GM12878 (cell line): Measurements from ENCODE around the gene DAAM2. TPM values are rescaled to one million over a fixed set of nuclear protein-coding genes. Genes with fewer than 3 reads are reported as not detected.

Experiments used
- ATAC-seq: fragments of 200-7000 bp; cut with Tn5 transposase; 3 replicates; pipeline ENCODE4 v1.9.1; 2020; ENCODE audit warnings: mild to moderate bottlenecking, moderate library complexity
- BruUV-seq: library from RNA; stranded (reverse); fragments of 400-500 nt; replicated peaks from 2 replicates; lab custom pipeline; 2021; lab: Mats Ljungman, UMichigan
- CTCF ChIA-PET: fragments of 300-600 bp; sonication (Branson Sonifier 250); formaldehyde crosslinking; extraction: SDS; loops from one replicate; lab custom pipeline; 2021; ENCODE audit warnings: inconsistent platforms; lab: Yijun Ruan, JAX
- POLR2A ChIA-PET: fragments of 350-600 bp; formaldehyde crosslinking; extraction: SDS; loops from one replicate; lab custom pipeline; 2021; ENCODE audit warnings: inconsistent platforms; lab: Charles Lee
- RAD21 ChIA-PET: fragments of 300-600 bp; sonication (Branson Sonifier 250); formaldehyde crosslinking; loops from one replicate; lab custom pipeline; 2023; ENCODE audit warnings: antibody characterized with exemption; ENCODE audit not compliant: unreplicated experiment; lab: Charles Lee
- SMC1A ChIA-PET: fragments of 300-600 bp; sonication (Branson Sonifier 250); formaldehyde crosslinking; loops from one replicate; lab custom pipeline; 2023; ENCODE audit not compliant: unreplicated experiment, uncharacterized antibody; lab: Charles Lee
- DNase-seq: peaks from one replicate; pipeline ENCODE4 v3.0.0-alpha.2; 2011; ENCODE audit warnings: low read depth, low spot score
- FAIRE-seq: peaks from 3 replicates; lab custom pipeline; 2011; peaks lifted over from hg19 to GRCh38; lab: Jason Lieb, UNC
- H2AFZ ChIP-seq: 2 replicates; pipeline ENCODE4 v1.6.0; 2011; ENCODE audit warnings: low read depth, low read length, control low read depth; ENCODE audit not compliant: control insufficient read depth
- H3K27ac ChIP-seq: 2 replicates; pipeline ENCODE4 v1.5.1; 2011; ENCODE audit warnings: control low read depth; ENCODE audit not compliant: control insufficient read depth, insufficient read depth
- H3K27me3 ChIP-seq, 2 experiments: replicated peaks in 1 of 2; 2 replicates each; pipeline versions ENCODE4 v1.6.0 to v1.6.1; 2011; ENCODE audit warnings: low read length in 1 of 2; ENCODE audit not compliant: control insufficient read depth in 2 of 2, insufficient read depth in 2 of 2
- H3K36me3 ChIP-seq, 2 experiments: 2 replicates each; pipeline ENCODE4 v1.5.1; 2011; ENCODE audit warnings: low read length in 1 of 2; ENCODE audit not compliant: control insufficient read depth in 2 of 2, insufficient read depth in 2 of 2
- H3K4me1 ChIP-seq: 2 replicates; pipeline ENCODE4 v1.6.1; 2011; ENCODE audit warnings: mild to moderate bottlenecking, low read length, moderate library complexity, mixed read lengths; ENCODE audit not compliant: control insufficient read depth, insufficient read depth
- H3K4me2 ChIP-seq: 2 replicates; pipeline ENCODE4 v1.6.0; 2011; ENCODE audit warnings: control low read depth; ENCODE audit not compliant: control insufficient read depth, insufficient read depth
- H3K4me3 ChIP-seq: fragments of 200-600 bp; sonication (generic); 2 replicates; pipeline ENCODE4 v1.5.1; 2016
- H3K79me2 ChIP-seq: 2 replicates; pipeline ENCODE4 v1.6.0; 2011; ENCODE audit warnings: low read length; ENCODE audit not compliant: control insufficient read depth, insufficient read depth
- H3K9ac ChIP-seq: 2 replicates; pipeline ENCODE4 v1.8.0; 2011; ENCODE audit warnings: low read length, control low read depth, mixed read lengths; ENCODE audit not compliant: control insufficient read depth, insufficient read depth
- H3K9me3 ChIP-seq: replicated peaks from 3 replicates; pipeline ENCODE4 v1.5.1; 2011; ENCODE audit warnings: mild to moderate bottlenecking, low read length; ENCODE audit not compliant: control insufficient read depth, insufficient read depth
- H4K20me1 ChIP-seq: 2 replicates; pipeline ENCODE4 v1.6.0; 2011; ENCODE audit not compliant: control insufficient read depth, insufficient read depth
- ATF7 ChIP-seq: fragments of 450-650 bp; IDR thresholded peaks from 2 replicates; pipeline ENCODE4 v1.6.1; 2016; ENCODE audit warnings: low read depth, mild to moderate bottlenecking
- CBX3 ChIP-seq: fragments of 200-600 bp; sonication (generic); IDR thresholded peaks from 2 replicates; pipeline ENCODE4 v1.6.1; 2016; ENCODE audit warnings: low read depth, borderline replicate concordance
- CBX5 ChIP-seq: sonication (generic); IDR thresholded peaks from 2 replicates; pipeline ENCODE4 v1.6.1; 2016; ENCODE audit warnings: low read depth, moderate library complexity, mild to moderate bottlenecking, inconsistent platforms
- EZH2 ChIP-seq: IDR thresholded peaks from 2 replicates; pipeline ENCODE4 v1.6.1; 2012; ENCODE audit warnings: low read depth, mild to moderate bottlenecking, control low read depth, inconsistent platforms, low read length, borderline replicate concordance; ENCODE audit not compliant: control insufficient read depth
- NFXL1 ChIP-seq: fragments of 450-650 bp; IDR thresholded peaks from 2 replicates; pipeline ENCODE4 v1.6.1; 2017; ENCODE audit warnings: antibody characterized with exemption, mild to moderate bottlenecking, borderline replicate concordance
- NR2F1 ChIP-seq: fragments of 450-650 bp; conservative IDR thresholded peaks from 2 replicates; pipeline ENCODE4 v1.6.1; 2017; ENCODE audit warnings: mild to moderate bottlenecking
- RAD21 ChIP-seq: IDR thresholded peaks from 2 replicates; pipeline ENCODE4 v1.6.1; 2011; ENCODE audit warnings: mild to moderate bottlenecking, low read depth, low read length, moderate library complexity; ENCODE audit not compliant: insufficient read depth
- RBBP5 ChIP-seq: fragments of 200-600 bp; sonication (generic); conservative IDR thresholded peaks from 2 replicates; pipeline ENCODE4 v1.6.1; 2016
- RUNX3 ChIP-seq: IDR thresholded peaks from 2 replicates; pipeline ENCODE4 v1.6.1; 2012; ENCODE audit warnings: low read length, inconsistent platforms
- SUZ12 ChIP-seq: fragments of 200-600 bp; sonication (generic); IDR thresholded peaks from one replicate; pipeline ENCODE4 v1.6.1; 2018; ENCODE audit warnings: antibody characterized with exemption, mild to moderate bottlenecking; ENCODE audit not compliant: unreplicated experiment
- ZNF274 ChIP-seq: IDR thresholded peaks from one replicate; pipeline ENCODE4 v1.8.0; 2011; ENCODE audit not compliant: insufficient read length, insufficient read depth
- WGBS: methylation state at CpG from one replicate; pipeline ENCODE4 v1.1.6; 2016; ENCODE audit warnings: low lambda C conversion rate; ENCODE audit not compliant: insufficient replicate concordance, insufficient coverage; ENCODE audit errors: missing lambda C conversion rate; 5-methylcytosine and 5-hydroxymethylcytosine counted together
- in situ Hi-C: fragments of 300-500 bp; cut with MboI; formaldehyde crosslinking; loops from 9 replicates; pipeline ENCODE4 v1.14.3; 2018; ENCODE audit warnings: mixed read lengths
- intact Hi-C: fragments of 100-400 bp; cut with micrococcal nuclease; formaldehyde crosslinking; loops from one replicate; pipeline ENCODE4 v1.14.2; 2022; ENCODE audit not compliant: unreplicated experiment
- polyA plus RNA-seq, 11 experiments: library from polyadenylated mRNA; depleted of rRNA in 4 of 11; unstranded in 6 of 11; stranded (reverse) in 5 of 11; fragments of >200 nt; fragmentation: Nextera tagmentation in 4 of 11; fragmentation: Illumina TruSeq in 1 of 11; extraction: Ambion mirVana in 4 of 11; extraction: Trizol in 1 of 11; gene quantifications; 1 replicate in 1 of 11; 2 replicates in 10 of 11; pipeline versions ENCODE4 v1.2.1 to v1.2.3, GENCODE V29; 2011 to 2016; ENCODE audit warnings: inconsistent platforms in 2 of 11, missing spikeins in 2 of 11, low read depth in 1 of 11
- total RNA-seq, 4 experiments: library from RNA; depleted of rRNA in 3 of 4; stranded (reverse); fragments of >200 nt in 3 of 4; fragmentation: Illumina TruSeq in 1 of 4; extraction: Trizol in 1 of 4; gene quantifications; 2 replicates each; pipeline versions ENCODE4 v1.2.1 to v1.2.3, GENCODE V29; 2013 to 2021
- TF ChIP-seq, protein P1 (sequence below): IDR thresholded peaks from 2 replicates; pipeline ENCODE4 v1.6.1; 2011; ENCODE audit warnings: low read depth, low read length, improper control_type of control experiment, borderline replicate concordance
- TF ChIP-seq, protein P2 (sequence below): fragments of 450-650 bp; conservative IDR thresholded peaks from 2 replicates; pipeline ENCODE4 v1.6.1; 2017; ENCODE audit warnings: mild to moderate bottlenecking, moderate library complexity
- TF ChIP-seq, protein P3 (sequence below): fragments of 450-650 bp; IDR thresholded peaks from 2 replicates; pipeline ENCODE4 v1.6.1; 2017; ENCODE audit warnings: mild to moderate bottlenecking, moderate library complexity

Gene DAAM2
- total and polyA plus RNA-seq, 10 of the 15 experiments (the other 5 are each of a cell fraction or from before 2014, with no cell fraction given): 0.05 to 0.22 TPM; not detected in 8

DNA sequence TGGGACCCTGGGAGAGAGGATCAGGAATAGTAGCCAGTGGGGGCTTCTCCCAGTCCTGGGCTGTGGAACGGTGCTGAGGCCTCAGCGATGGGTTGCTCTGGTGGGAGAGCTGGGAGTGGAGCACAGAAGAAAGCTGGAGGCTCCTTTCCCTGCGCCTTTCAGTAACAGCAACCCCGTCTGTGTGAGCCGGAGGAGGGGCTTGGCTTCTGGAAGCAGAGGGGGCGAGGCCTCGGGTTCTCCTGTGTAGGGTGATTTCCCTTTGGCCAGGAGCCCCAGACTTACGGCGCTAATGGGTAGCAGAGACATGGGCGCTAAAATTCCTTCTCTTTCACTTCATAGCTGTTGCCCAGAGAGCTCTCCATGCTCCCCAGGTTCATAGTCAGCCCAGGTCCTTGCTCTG is 55.0 kb downstream of the DAAM2 start (continued):
- no peak for TF ChIP-seq EZH2
- TF ChIP-seq, all 136 proteins: peak for 0

DNA sequence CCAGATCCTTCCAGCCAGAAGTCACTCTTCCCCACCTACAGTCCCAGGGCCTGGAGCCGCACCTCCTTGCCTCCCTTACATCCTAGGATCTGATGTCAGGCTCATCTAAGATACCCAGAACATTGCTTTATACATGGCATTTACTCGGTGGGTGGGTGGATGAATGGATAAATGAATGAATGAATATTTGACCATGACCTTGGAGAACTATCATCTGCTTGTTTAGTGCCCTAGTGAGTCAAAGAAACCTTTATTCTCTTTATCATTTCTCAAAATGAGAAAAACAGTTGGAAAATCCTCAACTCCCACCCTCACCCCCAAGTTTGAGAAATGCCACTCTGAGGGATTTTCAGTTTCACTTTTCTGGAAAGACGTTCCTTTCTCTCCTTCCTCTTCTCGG is 56.0 kb downstream of the DAAM2 start:
- no peak for FAIRE-seq
- ChIA-PET CTCF (interaction anchor here (0.5 kb wide), 1 partner anchor 18 kb away, joined by 3 read pairs; no protein-coding TSS in a partner anchor), RAD21 (no interaction called here), POLR2A (no interaction called here), SMC1A (interaction anchor here (1.0 kb wide), 1 partner anchor 484 kb away, joined by 3 read pairs; no protein-coding TSS in a partner anchor)
- H3K4me1 ChIP-seq: no peaks in the 10 kb centered on the region
- H3K4me3 ChIP-seq: no peak overlapping the region
- H3K27me3 ChIP-seq: no peaks in the 10 kb centered on the region; a peak in 1 of 4 replicates
- in situ Hi-C loops (no loop called here), intact Hi-C loops (no loop called here)
- no peaks in the 10 kb centered on the region for H3K36me3 ChIP-seq
- DNase-seq: no peak
- no TSS peak for BruUV-seq
- H3K27ac ChIP-seq: no peak overlapping the region
- no peak overlapping the region for H3K9ac ChIP-seq
- no peak overlapping the region for H3K4me2 ChIP-seq
- H3K79me2 ChIP-seq: no peaks in the 10 kb centered on the region
- no peaks in the 10 kb centered on the region for H4K20me1 ChIP-seq
- no peak for ATAC-seq
- no peak for TF ChIP-seq CBX3
- no peak for TF ChIP-seq ATF7
- TF ChIP-seq NR2F1: no peak
- no peak for TF ChIP-seq ZNF274
- TF ChIP-seq, protein P1, sequence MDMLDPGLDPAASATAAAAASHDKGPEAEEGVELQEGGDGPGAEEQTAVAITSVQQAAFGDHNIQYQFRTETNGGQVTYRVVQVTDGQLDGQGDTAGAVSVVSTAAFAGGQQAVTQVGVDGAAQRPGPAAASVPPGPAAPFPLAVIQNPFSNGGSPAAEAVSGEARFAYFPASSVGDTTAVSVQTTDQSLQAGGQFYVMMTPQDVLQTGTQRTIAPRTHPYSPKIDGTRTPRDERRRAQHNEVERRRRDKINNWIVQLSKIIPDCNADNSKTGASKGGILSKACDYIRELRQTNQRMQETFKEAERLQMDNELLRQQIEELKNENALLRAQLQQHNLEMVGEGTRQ: no peak
- TF ChIP-seq, protein P2, sequence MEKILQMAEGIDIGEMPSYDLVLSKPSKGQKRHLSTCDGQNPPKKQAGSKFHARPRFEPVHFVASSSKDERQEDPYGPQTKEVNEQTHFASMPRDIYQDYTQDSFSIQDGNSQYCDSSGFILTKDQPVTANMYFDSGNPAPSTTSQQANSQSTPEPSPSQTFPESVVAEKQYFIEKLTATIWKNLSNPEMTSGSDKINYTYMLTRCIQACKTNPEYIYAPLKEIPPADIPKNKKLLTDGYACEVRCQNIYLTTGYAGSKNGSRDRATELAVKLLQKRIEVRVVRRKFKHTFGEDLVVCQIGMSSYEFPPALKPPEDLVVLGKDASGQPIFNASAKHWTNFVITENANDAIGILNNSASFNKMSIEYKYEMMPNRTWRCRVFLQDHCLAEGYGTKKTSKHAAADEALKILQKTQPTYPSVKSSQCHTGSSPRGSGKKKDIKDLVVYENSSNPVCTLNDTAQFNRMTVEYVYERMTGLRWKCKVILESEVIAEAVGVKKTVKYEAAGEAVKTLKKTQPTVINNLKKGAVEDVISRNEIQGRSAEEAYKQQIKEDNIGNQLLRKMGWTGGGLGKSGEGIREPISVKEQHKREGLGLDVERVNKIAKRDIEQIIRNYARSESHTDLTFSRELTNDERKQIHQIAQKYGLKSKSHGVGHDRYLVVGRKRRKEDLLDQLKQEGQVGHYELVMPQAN: no peak
- TF ChIP-seq RUNX3: no peak
- TF ChIP-seq CBX5: no peak
- no peak for TF ChIP-seq RAD21
- TF ChIP-seq NFXL1: no peak
- no peak for TF ChIP-seq RBBP5
- no peak for TF ChIP-seq SUZ12
- TF ChIP-seq, protein P3, sequence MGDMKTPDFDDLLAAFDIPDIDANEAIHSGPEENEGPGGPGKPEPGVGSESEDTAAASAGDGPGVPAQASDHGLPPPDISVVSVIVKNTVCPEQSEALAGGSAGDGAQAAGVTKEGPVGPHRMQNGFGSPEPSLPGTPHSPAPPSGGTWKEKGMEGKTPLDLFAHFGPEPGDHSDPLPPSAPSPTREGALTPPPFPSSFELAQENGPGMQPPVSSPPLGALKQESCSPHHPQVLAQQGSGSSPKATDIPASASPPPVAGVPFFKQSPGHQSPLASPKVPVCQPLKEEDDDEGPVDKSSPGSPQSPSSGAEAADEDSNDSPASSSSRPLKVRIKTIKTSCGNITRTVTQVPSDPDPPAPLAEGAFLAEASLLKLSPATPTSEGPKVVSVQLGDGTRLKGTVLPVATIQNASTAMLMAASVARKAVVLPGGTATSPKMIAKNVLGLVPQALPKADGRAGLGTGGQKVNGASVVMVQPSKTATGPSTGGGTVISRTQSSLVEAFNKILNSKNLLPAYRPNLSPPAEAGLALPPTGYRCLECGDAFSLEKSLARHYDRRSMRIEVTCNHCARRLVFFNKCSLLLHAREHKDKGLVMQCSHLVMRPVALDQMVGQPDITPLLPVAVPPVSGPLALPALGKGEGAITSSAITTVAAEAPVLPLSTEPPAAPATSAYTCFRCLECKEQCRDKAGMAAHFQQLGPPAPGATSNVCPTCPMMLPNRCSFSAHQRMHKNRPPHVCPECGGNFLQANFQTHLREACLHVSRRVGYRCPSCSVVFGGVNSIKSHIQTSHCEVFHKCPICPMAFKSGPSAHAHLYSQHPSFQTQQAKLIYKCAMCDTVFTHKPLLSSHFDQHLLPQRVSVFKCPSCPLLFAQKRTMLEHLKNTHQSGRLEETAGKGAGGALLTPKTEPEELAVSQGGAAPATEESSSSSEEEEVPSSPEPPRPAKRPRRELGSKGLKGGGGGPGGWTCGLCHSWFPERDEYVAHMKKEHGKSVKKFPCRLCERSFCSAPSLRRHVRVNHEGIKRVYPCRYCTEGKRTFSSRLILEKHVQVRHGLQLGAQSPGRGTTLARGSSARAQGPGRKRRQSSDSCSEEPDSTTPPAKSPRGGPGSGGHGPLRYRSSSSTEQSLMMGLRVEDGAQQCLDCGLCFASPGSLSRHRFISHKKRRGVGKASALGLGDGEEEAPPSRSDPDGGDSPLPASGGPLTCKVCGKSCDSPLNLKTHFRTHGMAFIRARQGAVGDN: no peak
- WGBS: 8% methylated on average over 4 of the region's 4 CpGs
- H3K9me3 ChIP-seq: no peaks in the 10 kb centered on the region
- no peak overlapping the region for H2AFZ ChIP-seq
